Keratinocyte (primary cell): ENCODE results near the gene RAB39A.

Experiments used
- EZH2 ChIP-seq: IDR thresholded peaks from one replicate; pipeline ENCODE4 v1.6.1; 2012; ENCODE audit warnings: inconsistent platforms, mild to moderate bottlenecking, low read length, moderate library complexity
- TF ChIP-seq, protein P1 (sequence below), 3 experiments: IDR thresholded peaks in 1 of 3; conservative IDR thresholded peaks in 1 of 3; optimal IDR thresholded peaks in 1 of 3; 2 replicates in 2 of 3; 3 replicates in 1 of 3; pipeline versions ENCODE3 to v1.5.1; 2011; ENCODE audit warnings: low read length in 3 of 3, mild to moderate bottlenecking in 3 of 3, moderate library complexity in 2 of 3, control low read depth in 1 of 3, inconsistent platforms in 1 of 3; ENCODE audit not compliant: insufficient read depth in 2 of 3; ENCODE audit errors: extremely low read depth in 1 of 3

DNA sequence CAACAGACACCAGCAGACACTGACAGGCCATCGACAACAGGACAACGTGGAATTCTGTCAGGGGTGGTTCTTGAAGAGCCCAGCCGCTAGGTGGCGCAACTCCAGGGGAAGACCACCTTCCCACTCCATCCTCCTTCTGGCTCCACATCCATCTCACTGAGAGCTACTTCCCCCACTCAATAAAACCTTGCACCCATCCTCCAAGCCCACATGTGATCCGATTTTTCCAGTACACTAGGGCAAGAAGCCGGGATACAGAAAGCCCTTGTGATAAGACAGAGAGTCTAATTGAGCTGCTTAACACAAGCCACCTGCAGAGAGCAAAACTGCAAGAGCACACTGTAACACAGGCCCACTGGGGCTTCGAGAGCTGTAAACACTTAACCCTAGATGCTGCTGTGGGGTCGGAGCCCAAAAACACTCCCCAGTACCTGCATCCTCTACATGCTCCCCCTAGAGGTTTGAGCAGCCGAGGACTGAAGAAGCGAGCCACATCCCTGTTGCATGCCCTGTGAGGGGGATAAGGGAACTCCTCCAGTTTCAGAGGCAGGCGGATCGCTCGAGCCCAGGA is 11.5 kb upstream of the RAB39A start:
- TF ChIP-seq, protein P1, sequence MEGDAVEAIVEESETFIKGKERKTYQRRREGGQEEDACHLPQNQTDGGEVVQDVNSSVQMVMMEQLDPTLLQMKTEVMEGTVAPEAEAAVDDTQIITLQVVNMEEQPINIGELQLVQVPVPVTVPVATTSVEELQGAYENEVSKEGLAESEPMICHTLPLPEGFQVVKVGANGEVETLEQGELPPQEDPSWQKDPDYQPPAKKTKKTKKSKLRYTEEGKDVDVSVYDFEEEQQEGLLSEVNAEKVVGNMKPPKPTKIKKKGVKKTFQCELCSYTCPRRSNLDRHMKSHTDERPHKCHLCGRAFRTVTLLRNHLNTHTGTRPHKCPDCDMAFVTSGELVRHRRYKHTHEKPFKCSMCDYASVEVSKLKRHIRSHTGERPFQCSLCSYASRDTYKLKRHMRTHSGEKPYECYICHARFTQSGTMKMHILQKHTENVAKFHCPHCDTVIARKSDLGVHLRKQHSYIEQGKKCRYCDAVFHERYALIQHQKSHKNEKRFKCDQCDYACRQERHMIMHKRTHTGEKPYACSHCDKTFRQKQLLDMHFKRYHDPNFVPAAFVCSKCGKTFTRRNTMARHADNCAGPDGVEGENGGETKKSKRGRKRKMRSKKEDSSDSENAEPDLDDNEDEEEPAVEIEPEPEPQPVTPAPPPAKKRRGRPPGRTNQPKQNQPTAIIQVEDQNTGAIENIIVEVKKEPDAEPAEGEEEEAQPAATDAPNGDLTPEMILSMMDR (optimal IDR thresholded peaks at IDR 0.05 in 1 of 3, IDR thresholded peaks at IDR 0.05 in 1 of 3, conservative IDR thresholded peaks at IDR 0.05 in 1 of 3; ENCODE audit: extremely low read depth in 1 of 3, insufficient read depth in 2 of 3, low read length in 3 of 3) = peak; percentile 65 to 82 (median 69)
- TF ChIP-seq EZH2 = no peak
